Measurements from ENCODE around the gene MEIS1. TPM values are rescaled to one million over a fixed set of nuclear protein-coding genes. Genes with fewer than 3 reads are reported as not detected.
A peak's percentile ranks its signal among the peaks of the same experiment; 100 is the strongest.

Gene MEIS1
- total and polyA plus RNA-seq, 4 donors: 9.0 to 158 (median 41.0) TPM

- no peak for ATAC-seq (ENCODE audit: insufficient read depth, low FRiP score)
- Histone ChIP-seq H3K36me3 (ENCODE audit: control insufficient read depth in 4 of 4, insufficient read depth in 4 of 4, low read length in 4 of 4) (peaks cover 0 to 75% (median 30%) of the 10 kb centered on the region in 4 donors), H3K9ac (ENCODE audit: insufficient read depth in 1 of 2, low read length in 2 of 2) (peak overlapping the region; percentile 97 to 100)
Measured at GRCh38 chr2:66438891-66439811, 4.2 kb downstream of the MEIS1 start.

GRCh38 chr2:66439812-66440542 is 5.1 kb downstream of the MEIS1 start:
- ATAC-seq (ENCODE audit: insufficient read depth, low FRiP score) (no peak), DNase-seq (peak; percentile 53 to 74 (median 73))
- Histone ChIP-seq H3K27me3 (ENCODE audit: control insufficient read depth in 3 of 3, insufficient read depth in 3 of 3, low read length in 2 of 3) (peaks cover 0 to 21% (median 0%) of the 10 kb centered on the region in 3 donors), H3K4me1 (ENCODE audit: control insufficient read depth in 5 of 5, insufficient read depth in 5 of 5, low read length in 5 of 5) (peaks cover 0 to 19% (median 2%) of the 10 kb centered on the region in 5 donors), H3K4me3 (peak overlapping the region; percentile 50), H3K36me3 (ENCODE audit: control insufficient read depth in 4 of 4, insufficient read depth in 4 of 4, low read length in 4 of 4) (peaks cover 0 to 83% (median 30%) of the 10 kb centered on the region in 4 donors), H3K27ac (ENCODE audit: low read depth in 1 of 2, low read length in 1 of 2) (peak overlapping the region; percentile 78 to 90), H3K9ac (ENCODE audit: insufficient read depth in 1 of 2, low read length in 2 of 2) (peak overlapping the region; percentile 97 to 100), H3K9me3 (ENCODE audit: control insufficient read depth in 4 of 4, insufficient read depth in 3 of 4, low read length in 3 of 4) (no peaks in the 10 kb centered on the region)
- no peak for TF ChIP-seq CTCF (IDR thresholded peaks at IDR 0.05; ENCODE audit: control extremely low read depth, extremely low read depth)
- WGBS, 2 donors: 3 to 11% methylated on average over 36 of the region's 36 CpGs

More at GRCh38 chr2:66438891-66439811, 4.2 kb downstream of the MEIS1 start:
- Histone ChIP-seq H3K4me3 (peak overlapping the region; percentile 50), H3K4me1 (ENCODE audit: control insufficient read depth in 5 of 5, insufficient read depth in 5 of 5, low read length in 5 of 5) (peaks cover 0 to 11% (median 4%) of the 10 kb centered on the region in 5 donors), H3K27me3 (ENCODE audit: control insufficient read depth in 3 of 3, insufficient read depth in 3 of 3, low read length in 2 of 3) (peaks cover 0 to 21% (median 0%) of the 10 kb centered on the region in 3 donors), H3K27ac (ENCODE audit: low read depth in 1 of 2, low read length in 1 of 2) (peak overlapping the region; percentile 78 to 90), H3K9me3 (ENCODE audit: control insufficient read depth in 4 of 4, insufficient read depth in 3 of 4, low read length in 3 of 4) (no peaks in the 10 kb centered on the region)
- DNase-seq: peak; percentile 43 to 68 (median 54)
- TF ChIP-seq CTCF (IDR thresholded peaks at IDR 0.05; ENCODE audit: control extremely low read depth, extremely low read depth): no peak
- WGBS, 2 donors: 3 to 11% methylated on average over 37 of the region's 37 CpGs

GRCh38 chr2:66440708-66441497 is 6.0 kb downstream of the MEIS1 start:
- Histone ChIP-seq H3K4me3 (peak overlapping the region; percentile 59), H3K9me3 (ENCODE audit: control insufficient read depth in 4 of 4, insufficient read depth in 3 of 4, low read length in 3 of 4) (no peaks in the 10 kb centered on the region), H3K9ac (ENCODE audit: insufficient read depth in 1 of 2, low read length in 2 of 2) (peak overlapping the region; percentile 97 to 100), H3K36me3 (ENCODE audit: control insufficient read depth in 4 of 4, insufficient read depth in 4 of 4, low read length in 4 of 4) (peaks cover 0 to 91% (median 30%) of the 10 kb centered on the region in 4 donors), H3K27ac (ENCODE audit: low read depth in 1 of 2, low read length in 1 of 2) (peak overlapping the region; percentile 33 to 83), H3K4me1 (ENCODE audit: control insufficient read depth in 5 of 5, insufficient read depth in 5 of 5, low read length in 5 of 5) (peaks cover 0 to 23% (median 2%) of the 10 kb centered on the region in 5 donors), H3K27me3 (ENCODE audit: control insufficient read depth in 3 of 3, insufficient read depth in 3 of 3, low read length in 2 of 3) (peaks cover 0 to 21% (median 0%) of the 10 kb centered on the region in 3 donors)
- ATAC-seq (ENCODE audit: insufficient read depth, low FRiP score) (no peak), DNase-seq (peak; percentile 69 to 77 (median 72))
- WGBS, 2 donors: 6 to 11% methylated on average over 20 of the region's 20 CpGs
- no peak for TF ChIP-seq CTCF (IDR thresholded peaks at IDR 0.05; ENCODE audit: control extremely low read depth, extremely low read depth)
